HG03159 (cell line): Measurements from ENCODE around the gene HAX1.
"Not testable (repeated sequence)": the region's sequence is repeated elsewhere in the genome, so short reads cannot be mapped to it uniquely, and the experiment has no call there.

Source experiments
- ATAC-seq: cut with Tn5 transposase; IDR thresholded peaks from one replicate; pipeline ENCODE4 v1.9.1; 2021; ENCODE audit warnings: mild to moderate bottlenecking, moderate library complexity; ENCODE audit not compliant: unreplicated experiment

HAX1 gene

DNA sequence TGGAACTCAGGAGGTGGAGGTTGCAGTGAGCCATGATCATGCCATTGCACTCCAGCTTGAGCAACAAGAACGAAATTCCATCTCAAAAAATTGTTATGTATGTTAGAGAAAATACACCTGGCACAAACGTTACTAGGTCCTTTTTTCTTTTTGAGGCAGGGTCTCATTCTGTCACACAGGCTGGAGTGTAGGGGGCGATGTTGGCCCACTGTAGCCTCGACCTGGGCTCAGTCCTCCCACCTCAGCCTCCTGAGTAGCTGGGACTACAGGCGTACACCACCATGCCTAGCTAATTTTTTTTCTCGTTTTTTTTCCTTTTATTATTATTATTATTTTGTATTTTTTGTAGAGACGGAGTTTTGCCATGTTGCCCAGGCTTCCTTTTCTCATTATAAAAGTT is 4.4 kb downstream of the HAX1 start:
- no peak for ATAC-seq

DNA sequence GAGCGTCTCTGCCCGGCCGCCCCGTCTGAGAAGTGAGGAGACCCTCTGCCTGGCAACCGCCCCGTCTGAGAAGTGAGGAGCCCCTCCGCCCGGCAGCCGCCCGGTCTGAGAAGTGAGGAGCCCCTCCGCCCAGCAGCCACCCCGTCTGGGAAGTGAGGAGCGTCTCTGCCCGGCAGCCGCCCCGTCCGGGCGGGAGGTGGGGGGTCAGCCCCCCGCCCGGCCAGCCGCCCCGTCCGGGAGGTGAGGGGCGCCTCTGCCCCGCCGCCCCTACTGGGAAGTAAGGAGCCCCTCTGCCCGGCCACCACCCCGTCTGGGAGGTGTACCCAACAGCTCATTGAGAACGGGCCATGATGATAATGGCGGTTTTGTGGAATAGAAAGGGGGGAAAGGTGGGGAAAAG is 15.2 kb downstream of the HAX1 start:
- ATAC-seq, result not testable (repeated sequence)

GRCh38 chr1:154288661-154289060 is 16.2 kb downstream of the HAX1 start:
- ATAC-seq, result no peak

DNA sequence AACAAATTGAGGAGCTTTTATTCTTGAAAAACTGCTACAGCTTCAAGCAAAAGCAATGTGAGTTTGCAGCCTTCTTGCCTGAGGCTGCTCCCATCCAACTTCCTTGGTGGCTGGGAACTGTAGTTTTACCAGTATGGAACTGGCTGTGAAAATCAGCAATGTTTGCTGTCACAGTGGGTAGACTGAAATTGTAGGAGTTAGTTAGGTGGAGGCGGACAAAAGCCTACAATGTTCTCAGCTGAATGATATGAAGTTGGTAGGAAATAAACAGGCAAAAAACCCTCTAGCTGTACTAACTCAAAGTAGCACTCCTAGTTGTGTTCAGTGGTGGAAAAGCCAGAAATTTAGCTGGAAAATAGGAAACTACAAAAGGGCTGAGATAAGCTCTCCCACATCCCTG is 18.5 kb downstream of the HAX1 start:
- ATAC-seq, result no peak

- no peak for ATAC-seq
Observed at GRCh38 chr1:154295408-154296235, 23.2 kb downstream of the HAX1 start.

- ATAC-seq, result no peak
Observed at GRCh38 chr1:154301582-154301981, 29.2 kb downstream of the HAX1 start.

GRCh38 chr1:154304664-154305337 is 32.4 kb downstream of the HAX1 start:
- ATAC-seq, result no peak

DNA sequence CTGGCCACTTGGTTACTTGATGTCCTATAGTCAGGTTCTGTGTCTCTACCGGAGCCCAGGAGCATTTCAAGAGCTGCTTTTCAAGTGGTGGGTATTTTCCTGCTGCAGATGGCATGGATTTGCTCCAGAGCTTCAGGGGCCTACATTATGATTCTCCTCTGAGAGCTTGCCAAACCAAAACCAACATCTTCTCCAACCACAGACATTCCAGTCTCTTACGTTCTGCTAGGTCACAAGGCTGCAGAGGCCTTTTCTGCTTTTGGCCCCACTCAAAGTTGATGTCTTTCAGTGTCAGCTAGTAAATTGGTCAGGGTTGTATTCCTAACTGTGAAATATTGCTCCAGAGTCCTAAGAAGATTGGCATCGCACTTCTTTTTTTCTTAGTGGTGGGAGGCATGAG is 33.7 kb downstream of the HAX1 start:
- ATAC-seq, result no peak

DNA sequence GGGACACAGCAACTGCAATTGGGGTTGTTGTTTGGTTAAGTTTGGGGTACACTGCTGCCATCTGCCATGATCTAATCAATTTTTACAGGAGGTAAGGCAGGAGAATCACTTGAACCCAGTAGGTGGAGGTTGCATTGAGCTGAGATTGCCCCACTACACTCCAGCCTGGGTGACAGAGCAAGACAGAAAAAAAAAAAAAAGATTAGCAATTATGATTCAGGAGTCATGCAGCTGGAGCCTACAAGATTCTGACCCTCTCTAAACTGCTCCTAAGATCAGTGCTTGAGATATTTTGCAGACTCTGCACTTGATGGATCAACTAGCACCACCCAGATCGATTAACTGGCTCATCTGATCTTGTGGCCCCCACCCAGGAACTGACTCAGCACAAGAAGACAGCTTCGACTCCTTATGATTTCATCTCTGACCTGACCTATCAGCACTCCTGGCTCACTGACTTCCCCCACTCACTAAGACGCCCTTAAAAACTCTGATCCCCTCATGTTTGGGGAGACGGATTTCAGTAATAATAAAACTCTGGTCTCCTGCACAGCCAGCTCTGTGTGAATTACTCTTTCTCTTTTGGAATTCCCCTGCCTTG is 35.3 kb downstream of the HAX1 start:
- not testable (repeated sequence) for ATAC-seq

GRCh38 chr1:154309136-154309535 is 36.7 kb downstream of the HAX1 start:
- not testable (repeated sequence) for ATAC-seq

- not testable (repeated sequence) for ATAC-seq
Observed at GRCh38 chr1:154312229-154313065, 40.0 kb downstream of the HAX1 start.

GRCh38 chr1:154313066-154313356 is 40.6 kb downstream of the HAX1 start:
- ATAC-seq, result no peak

DNA sequence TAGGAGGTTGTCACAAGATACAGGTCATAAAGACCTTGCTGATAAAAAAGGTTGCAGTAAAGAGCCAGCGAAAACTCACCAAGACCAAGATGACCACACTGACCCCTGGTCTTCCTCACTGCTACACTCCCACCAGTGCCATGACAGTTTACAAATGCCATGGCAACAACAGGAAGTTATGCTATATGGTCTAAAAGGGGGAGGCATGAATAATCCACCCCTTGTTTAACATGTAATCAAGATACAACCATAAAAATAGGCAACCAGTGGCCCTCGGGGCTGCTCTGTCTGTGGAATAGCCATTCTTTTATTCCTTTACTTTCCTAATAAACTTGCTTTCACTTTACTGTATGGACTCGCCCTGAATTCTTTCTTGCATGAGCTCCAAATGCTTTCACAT is 41.8 kb downstream of the HAX1 start:
- not testable (repeated sequence) for ATAC-seq

DNA sequence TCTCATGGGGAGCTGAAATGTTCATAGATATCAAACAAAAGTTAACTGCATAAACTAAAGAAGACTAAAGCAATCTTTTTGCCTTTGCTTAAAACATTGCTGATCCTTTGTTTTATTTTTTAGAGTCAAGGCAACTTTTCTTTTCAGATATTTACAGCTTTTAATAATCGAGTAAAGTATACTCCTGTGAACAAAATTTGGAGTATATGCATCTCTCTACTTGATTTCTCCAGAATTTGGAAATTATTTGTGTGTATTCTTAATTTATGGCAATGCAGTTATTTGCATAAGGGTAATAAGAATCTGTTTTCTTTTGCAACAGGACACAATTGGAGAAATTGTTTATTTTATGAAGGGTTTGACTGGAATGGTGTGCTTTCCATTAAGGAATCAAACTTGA is 44.3 kb downstream of the HAX1 start:
- no peak for ATAC-seq

GRCh38 chr1:154318386-154318785 is 46.0 kb downstream of the HAX1 start:
- ATAC-seq, result no peak

DNA sequence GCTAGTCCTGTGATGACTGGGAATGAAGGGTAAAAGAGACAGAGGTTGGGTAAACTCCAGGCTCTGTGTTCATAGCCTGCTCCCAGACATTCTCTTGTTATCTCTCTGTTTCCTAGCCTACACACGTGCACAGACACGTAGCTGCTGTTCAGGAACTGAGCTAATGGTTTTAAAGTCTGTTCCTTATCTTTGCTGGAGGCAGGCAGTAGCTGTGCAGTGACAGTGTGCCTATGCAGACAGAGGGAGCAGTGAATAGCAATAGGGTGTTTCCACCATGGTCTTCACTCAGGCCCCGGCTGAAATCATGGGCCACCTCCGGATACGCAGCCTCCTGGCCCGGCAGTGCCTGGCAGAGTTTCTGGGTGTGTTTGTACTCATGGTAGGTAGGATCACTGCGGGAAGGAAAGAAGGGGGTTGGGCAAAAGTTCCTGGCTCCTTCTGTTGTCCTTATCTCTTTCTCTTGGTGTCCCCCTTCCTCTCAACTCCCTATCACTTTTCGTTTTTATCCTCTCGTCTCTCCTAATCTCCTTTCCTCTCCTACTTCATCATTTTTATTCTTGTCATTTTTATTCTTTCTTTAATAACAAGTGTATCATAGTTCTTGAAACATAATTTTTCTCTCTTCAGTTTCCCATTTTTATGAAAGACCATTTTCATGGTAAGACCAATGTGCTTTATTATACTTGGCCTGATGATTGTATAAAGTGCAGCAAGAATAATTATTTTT is 48.6 kb downstream of the HAX1 start, which contains the start of gene AQP10:
Gene AQP10 (plus strand): TSS at position 212 of the 727 bp plus-strand sequence. CDS start 63 bp downstream, at position 275.
- ATAC-seq, result no peak

DNA sequence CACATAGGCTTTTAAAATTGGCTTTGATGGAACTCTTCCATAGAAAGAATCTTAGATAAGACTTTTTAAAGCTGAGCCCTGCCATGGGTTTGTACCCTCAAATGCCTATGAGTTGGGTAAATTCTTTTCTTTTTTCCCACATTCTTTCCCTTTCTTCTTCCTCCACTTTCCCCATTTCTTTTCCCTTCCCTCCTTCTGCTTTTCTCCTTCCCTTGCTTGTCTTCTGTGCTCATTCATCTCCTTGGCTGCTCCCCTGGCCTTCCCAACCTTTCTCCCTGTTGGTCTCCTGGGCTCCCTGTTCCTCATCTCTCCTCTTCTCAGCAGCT is 49.1 kb downstream of the HAX1 start:
- ATAC-seq, result not testable (repeated sequence)

DNA sequence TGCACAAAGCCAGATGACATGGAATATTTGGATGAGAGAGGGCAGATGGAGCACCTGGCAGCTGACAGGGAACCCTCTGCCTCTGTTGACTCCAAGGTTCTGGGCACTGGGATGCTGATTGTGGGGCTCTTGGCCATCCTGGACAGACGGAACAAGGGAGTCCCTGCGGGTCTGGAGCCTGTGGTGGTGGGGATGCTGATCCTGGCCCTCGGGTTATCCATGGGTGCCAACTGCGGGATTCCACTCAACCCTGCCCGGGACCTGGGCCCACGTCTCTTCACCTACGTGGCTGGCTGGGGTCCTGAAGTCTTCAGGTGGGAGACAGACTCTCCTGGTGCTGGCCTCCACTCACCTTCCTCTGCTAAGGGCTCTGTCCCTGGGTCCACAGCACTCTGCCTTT is 51.1 kb downstream of the HAX1 start:
- ATAC-seq, result no peak

GRCh38 chr1:154324241-154324640 is 51.8 kb downstream of the HAX1 start:
- no peak for ATAC-seq
